K562 (cell line): Measurements from ENCODE around the gene ETHE1. TPM values are rescaled to one million over a fixed set of nuclear protein-coding genes. Genes with fewer than 3 reads are reported as not detected.

ENCODE experiments used
- ATAC-seq: fragments of 200-7000 bp; cut with Tn5 transposase; 3 replicates; pipeline ENCODE4 v1.9.1; 2020; ENCODE audit warnings: moderate library complexity
- BruUV-seq: library from RNA; stranded (reverse); fragments of 400-500 nt; replicated peaks from 2 replicates; lab custom pipeline; 2021; lab: Mats Ljungman, UMichigan
- CTCF ChIA-PET: fragments of 300-600 bp; formaldehyde crosslinking; extraction: SDS; loops from one replicate; lab custom pipeline; 2021; ENCODE audit warnings: low intra/inter-chr PET ratio; lab: Yijun Ruan, JAX
- POLR2A ChIA-PET: fragments of 300-600, 350-650 bp; sonication (Branson Sonifier 250); formaldehyde crosslinking; extraction: SDS; loops from one replicate; lab custom pipeline; 2021; ENCODE audit warnings: antibody characterized with exemption, inconsistent platforms; lab: Yijun Ruan, JAX
- DNase-seq, 4 experiments: peaks; one replicate each; pipeline versions ENCODE4 v3.0.0 to v3.0.0-alpha.2; 2011 to 2018; ENCODE audit warnings: low spot score in 3 of 4, mixed read lengths in 3 of 4; ENCODE audit errors: extremely low read depth in 1 of 4
- FAIRE-seq: peaks from 2 replicates; lab custom pipeline; 2011; peaks lifted over from hg19 to GRCh38; lab: Jason Lieb, UNC
- H2AFZ ChIP-seq: 2 replicates; pipeline ENCODE4 v1.6.0; 2011; ENCODE audit warnings: low read depth, low read length, control low read depth, inconsistent platforms
- H3K27ac ChIP-seq: fragments of 200-600 bp; 3 replicates; pipeline ENCODE4 v1.8.0; 2011; ENCODE audit warnings: low read depth, mild to moderate bottlenecking, control low read depth, inconsistent platforms, low read length, moderate library complexity, mixed read lengths; ENCODE audit errors: extremely low read depth
- H3K27me3 ChIP-seq, 2 experiments: fragments of 300-600 bp in 1 of 2; 2 replicates in 1 of 2; 3 replicates in 1 of 2; pipeline versions ENCODE4 v1.6.0 to v1.8.0; 2011; ENCODE audit warnings: inconsistent platforms in 2 of 2, low read length in 2 of 2, mild to moderate bottlenecking in 1 of 2, mixed read lengths in 1 of 2, moderate library complexity in 1 of 2; ENCODE audit not compliant: control insufficient read depth in 2 of 2, insufficient read depth in 2 of 2
- H3K36me3 ChIP-seq: fragments of 300-600 bp; 3 replicates; pipeline ENCODE4 v1.8.0; 2011; ENCODE audit warnings: mild to moderate bottlenecking, low read length, inconsistent platforms; ENCODE audit not compliant: control insufficient read depth, insufficient read depth
- H3K4me1 ChIP-seq, 2 experiments: fragments of 200-600 bp in 1 of 2; replicated peaks in 1 of 2; 2 replicates in 1 of 2; 3 replicates in 1 of 2; pipeline versions ENCODE4 v1.5.1 to v1.8.0; 2011; ENCODE audit warnings: inconsistent platforms in 2 of 2, low read length in 2 of 2, mild to moderate bottlenecking in 1 of 2, mixed read lengths in 1 of 2, moderate library complexity in 1 of 2; ENCODE audit not compliant: control insufficient read depth in 2 of 2, insufficient read depth in 2 of 2
- H3K4me2 ChIP-seq: 2 replicates; pipeline ENCODE4 v1.6.1; 2011; ENCODE audit warnings: low read length, control low read depth, inconsistent platforms, mixed read lengths; ENCODE audit not compliant: insufficient read depth
- H3K4me3 ChIP-seq: fragments of 200-600 bp; sonication (generic), shearing (Covaris generic); 2 replicates; pipeline ENCODE4 v1.5.1; 2016; ENCODE audit warnings: control low read depth, inconsistent platforms
- H3K79me2 ChIP-seq: fragments of 200-600 bp; 3 replicates; pipeline ENCODE4 v1.8.0; 2011; ENCODE audit warnings: low read length, inconsistent platforms; ENCODE audit not compliant: control insufficient read depth, insufficient read depth
- H3K9ac ChIP-seq, 2 experiments: 2 replicates each; pipeline versions ENCODE4 v1.6.0 to v1.6.1; 2011; ENCODE audit warnings: low read depth in 2 of 2, low read length in 2 of 2, control low read depth in 1 of 2, inconsistent platforms in 1 of 2, mild to moderate bottlenecking in 1 of 2, mixed read lengths in 1 of 2; ENCODE audit not compliant: insufficient read depth in 1 of 2
- H3K9me1 ChIP-seq: one replicate; pipeline ENCODE4 v1.6.0; 2011; ENCODE audit warnings: inconsistent platforms, mild to moderate bottlenecking, low read length, moderate library complexity; ENCODE audit not compliant: control insufficient read depth, insufficient read depth
- H3K9me3 ChIP-seq: replicated peaks from 2 replicates; pipeline ENCODE4 v1.5.1; 2011; ENCODE audit warnings: low read depth, low read length, inconsistent platforms; ENCODE audit not compliant: control insufficient read depth, insufficient read depth
- H4K20me1 ChIP-seq: replicated peaks from 2 replicates; pipeline ENCODE4 v1.6.1; 2011; ENCODE audit warnings: low read length, inconsistent platforms, mixed read lengths; ENCODE audit not compliant: control insufficient read depth, insufficient read depth
- ATF1 ChIP-seq, 2 experiments: fragments of 450-650 bp in 1 of 2; IDR thresholded peaks; 2 replicates each; pipeline ENCODE4 v1.6.1; 2016; ENCODE audit warnings: missing compliant biosample characterization in 1 of 2, missing genetic modification characterization in 1 of 2
- CUX1 ChIP-seq: fragments of 200-800 bp; sonication (Bioruptor generic); IDR thresholded peaks from 2 replicates; pipeline ENCODE4 v1.6.1; 2016; ENCODE audit warnings: missing genetic modification characterization, missing compliant biosample characterization
- E2F4 ChIP-seq: sonication (generic); formaldehyde crosslinking; IDR thresholded peaks from 2 replicates; pipeline ENCODE4 v1.8.0; 2022; ENCODE audit warnings: mild to moderate bottlenecking, low read depth, missing genetic modification reagents
- ELF4 ChIP-seq: fragments of 450-650 bp; formaldehyde crosslinking; IDR thresholded peaks from 2 replicates; pipeline ENCODE4 v1.4.0; 2022; ENCODE audit warnings: missing genetic modification characterization
- FOXA3 ChIP-seq, 2 experiments: fragments of 450-650 bp in 1 of 2; sonication (generic) in 1 of 2; formaldehyde crosslinking; IDR thresholded peaks in 1 of 2; conservative IDR thresholded peaks in 1 of 2; 2 replicates each; pipeline versions ENCODE4 v1.4.0 to v1.8.0; 2020 to 2022; ENCODE audit warnings: mild to moderate bottlenecking in 2 of 2, missing genetic modification reagents in 1 of 2
- GATAD2A ChIP-seq: fragments of 450-650 bp; IDR thresholded peaks from 2 replicates; pipeline ENCODE4 v1.6.1; 2017
- HDAC6 ChIP-seq: IDR thresholded peaks from 2 replicates; pipeline ENCODE4 v1.6.1; 2012; ENCODE audit warnings: low read depth, mild to moderate bottlenecking, control low read depth, inconsistent platforms, low read length, moderate library complexity
- KAT2B ChIP-seq: IDR thresholded peaks from one replicate; pipeline ENCODE4 v1.6.1; 2012; ENCODE audit warnings: low read depth, mild to moderate bottlenecking, control low read depth, inconsistent platforms, low read length, moderate library complexity
- NCOA4 ChIP-seq: fragments of 450-650 bp; IDR thresholded peaks from 2 replicates; pipeline ENCODE4 v1.6.1; 2018; ENCODE audit warnings: mild to moderate bottlenecking; ENCODE audit not compliant: partially characterized antibody
- NR2C1 ChIP-seq, 2 experiments: fragments of 450-650 bp; IDR thresholded peaks; 2 replicates each; pipeline ENCODE4 v1.6.1; 2017; ENCODE audit warnings: mild to moderate bottlenecking in 2 of 2, antibody characterized with exemption in 1 of 2, inconsistent platforms in 1 of 2, missing compliant biosample characterization in 1 of 2, missing genetic modification characterization in 1 of 2
- POLR3G ChIP-seq: IDR thresholded peaks from 2 replicates; pipeline ENCODE4 v1.6.1; 2011; ENCODE audit not compliant: insufficient read length, insufficient replicate concordance; ENCODE audit errors: extremely low read depth
- SIX5 ChIP-seq, 2 experiments: IDR thresholded peaks; 2 replicates each; pipeline ENCODE4 v1.6.1; 2011; ENCODE audit warnings: low read length in 2 of 2, borderline replicate concordance in 1 of 2, low read depth in 1 of 2, mild to moderate bottlenecking in 1 of 2, moderate library complexity in 1 of 2; ENCODE audit not compliant: insufficient read depth in 1 of 2
- SMAD1 ChIP-seq: fragments of 150-350 bp; IDR thresholded peaks from 2 replicates; pipeline ENCODE4 v1.6.1; 2014; ENCODE audit warnings: low read length, low read depth; ENCODE audit not compliant: partially characterized antibody
- SMAD2 ChIP-seq: fragments of 150-350 bp; IDR thresholded peaks from 2 replicates; pipeline ENCODE4 v1.6.1; 2014; ENCODE audit warnings: low read depth, mild to moderate bottlenecking, low read length
- ZNF184 ChIP-seq: sonication (generic); formaldehyde crosslinking; IDR thresholded peaks from 2 replicates; pipeline ENCODE4 v1.5.0; 2020; ENCODE audit warnings: missing genetic modification reagents
- ZNF282 ChIP-seq: sonication (generic); formaldehyde crosslinking; IDR thresholded peaks from 2 replicates; pipeline ENCODE4 v1.8.1; 2023; ENCODE audit warnings: missing genetic modification reagents
- ZNF79 ChIP-seq: fragments of 250-450 bp; sonication (Bioruptor Pico); IDR thresholded peaks from 2 replicates; pipeline ENCODE4 v1.4.0; 2020; ENCODE audit warnings: low read depth, mild to moderate bottlenecking, moderate library complexity
- WGBS: fragments of 100-300 bp; shearing (Covaris generic); methylation state at CpG from one replicate; pipeline ENCODE4 v1.1.6; 2016; ENCODE audit warnings: low coverage, mixed read lengths; ENCODE audit not compliant: insufficient coverage; ENCODE audit errors: missing lambda C conversion rate; 5-methylcytosine and 5-hydroxymethylcytosine counted together
- in situ Hi-C: fragments of 300-500 bp; cut with MboI; formaldehyde crosslinking; loops from 4 replicates; pipeline ENCODE4 v1.15.0; 2018; ENCODE audit warnings: inconsistent platforms, mixed read lengths
- intact Hi-C: fragments of 100-400 bp; cut with micrococcal nuclease; formaldehyde crosslinking; loops from 2 replicates; pipeline ENCODE4 v1.14.2; 2022
- polyA plus RNA-seq, 8 experiments: library from polyadenylated mRNA; depleted of rRNA in 4 of 8; stranded (reverse) in 5 of 8; unstranded in 3 of 8; fragments of >200 nt; fragmentation: Nextera tagmentation in 2 of 8; fragmentation: Illumina TruSeq in 1 of 8; extraction: Ambion mirVana in 2 of 8; extraction: Trizol in 1 of 8; gene quantifications; 2 replicates each; pipeline versions ENCODE4 v1.2.1 to v1.2.3, GENCODE V29; 2011 to 2014; ENCODE audit warnings: inconsistent platforms in 1 of 8, missing spikeins in 1 of 8
- total RNA-seq, 7 experiments: library from RNA; depleted of rRNA in 6 of 7; stranded (reverse); fragments of >200 nt in 6 of 7; fragmentation: Illumina TruSeq in 2 of 7; extraction: Trizol in 2 of 7; gene quantifications; 2 replicates each; pipeline versions ENCODE4 v1.2.1 to v1.2.3, GENCODE V29; 2011 to 2021; ENCODE audit warnings: low replicate concordance in 1 of 7

ETHE1 gene
- total and polyA plus RNA-seq, 9 of the 15 experiments (the other 6 are each of a cell fraction or from before 2014, with no cell fraction given), result 2.9 to 21.0 (median 10.2) TPM

- Histone ChIP-seq H3K4me2 (no peak overlapping the region), H3K4me3 (no peak overlapping the region), H3K9me3 (no peaks in the 10 kb centered on the region)
- TF ChIP-seq SMAD2 (no peak), CUX1 (CRISPR knock-in tag) (no peak), SIX5 (IDR thresholded peaks at IDR 0.05; ENCODE audit: borderline replicate concordance in 1 of 2, insufficient read depth in 1 of 2, low read depth in 1 of 2, low read length in 2 of 2) (no peak), KAT2B (no peak), NCOA4 (no peak), ATF1 (CRISPR knock-in tag; IDR thresholded peaks at IDR 0.05) (no peak), ATF1 (tag; IDR thresholded peaks at IDR 0.05) (no peak), ELF4 (no peak), E2F4 (CRISPR knock-in tag) (no peak), ZNF282 (CRISPR knock-in tag) (no peak), HDAC6 (no peak), SMAD1 (no peak), GATAD2A (no peak), POLR3G (no peak), NR2C1 (IDR thresholded peaks at IDR 0.05) (no peak), NR2C1 (tag; IDR thresholded peaks at IDR 0.05) (no peak), ZNF184 (CRISPR knock-in tag) (no peak), ZNF79 (CRISPR knock-in tag) (no peak), FOXA3 (CRISPR knock-in tag; conservative IDR thresholded peaks at IDR 0.05 in 1 of 2, IDR thresholded peaks at IDR 0.05 in 1 of 2) (no peak)
These were observed 35.8 kb upstream of the ETHE1 start for GRCh38 chr19:43562698-43563241.

More at GRCh38 chr19:43562698-43563241, 35.8 kb upstream of the ETHE1 start:
- ATAC-seq (no peak), DNase-seq (no peak), FAIRE-seq (no peak)
- Histone ChIP-seq H3K27ac (no peak overlapping the region), H3K79me2 (no peaks in the 10 kb centered on the region), H3K27me3 (no peaks in the 10 kb centered on the region), H4K20me1 (no peaks in the 10 kb centered on the region; the same call in 1 of the 2 replicates), H3K9me1 (no peaks in the 10 kb centered on the region), H3K4me1 (peaks cover 3 to 4% of the 10 kb centered on the region in 2 experiments; a peak in 4 of 5 replicates), H3K9ac (peak overlapping the region in 1 of 2 experiments; percentile 81; a peak in 2 of 4 replicates), H3K36me3 (peaks cover 41% of the 10 kb centered on the region; the same call in 2 of the 3 replicates), H2AFZ (no peak overlapping the region)
- ChIA-PET CTCF (no interaction called here), POLR2A (interaction anchor here (0.6 to 3.6 kb wide), 4 partner anchors 8 to 87 kb away, joined by 3 to 19 read pairs (median 5); no protein-coding TSS in a partner anchor)
- in situ Hi-C loops, result no loop called here
- 85% methylated on average over 14 of the region's 14 CpGs for WGBS
- no TSS peak for BruUV-seq
- intact Hi-C loops, result no loop called here
